Choroid plexus epithelial cell (primary cell): ENCODE measurements around the gene ELMO1.
"Not testable (repeated sequence)": the region's sequence is repeated elsewhere in the genome, so short reads cannot be mapped to it uniquely, and the experiment has no call there.

ENCODE experiments used
- DNase-seq: peaks from one replicate; pipeline ENCODE4 v3.0.0-alpha.2; 2010; ENCODE audit warnings: low read depth
- H3K4me3 ChIP-seq: 2 replicates; pipeline ENCODE4 v1.5.1; 2011; ENCODE audit warnings: low read depth, mild to moderate bottlenecking, control low read depth, low read length, moderate library complexity
- CTCF ChIP-seq: conservative IDR thresholded peaks from 2 replicates; pipeline ENCODE4 v1.5.1; 2011; ENCODE audit warnings: low read depth, mild to moderate bottlenecking, control low read depth, inconsistent platforms, low read length, moderate library complexity

Gene ELMO1

GRCh38 chr7:36984041-36984521 is 464.6 kb downstream of the ELMO1 start:
- no peak for TF ChIP-seq CTCF
- H3K4me3 ChIP-seq: no peak overlapping the region
- DNase-seq: no peak

- no peak overlapping the region for H3K4me3 ChIP-seq
- no peak for DNase-seq
- TF ChIP-seq CTCF: no peak
These were observed 465.9 kb downstream of the ELMO1 start for GRCh38 chr7:36982766-36983165.

DNA sequence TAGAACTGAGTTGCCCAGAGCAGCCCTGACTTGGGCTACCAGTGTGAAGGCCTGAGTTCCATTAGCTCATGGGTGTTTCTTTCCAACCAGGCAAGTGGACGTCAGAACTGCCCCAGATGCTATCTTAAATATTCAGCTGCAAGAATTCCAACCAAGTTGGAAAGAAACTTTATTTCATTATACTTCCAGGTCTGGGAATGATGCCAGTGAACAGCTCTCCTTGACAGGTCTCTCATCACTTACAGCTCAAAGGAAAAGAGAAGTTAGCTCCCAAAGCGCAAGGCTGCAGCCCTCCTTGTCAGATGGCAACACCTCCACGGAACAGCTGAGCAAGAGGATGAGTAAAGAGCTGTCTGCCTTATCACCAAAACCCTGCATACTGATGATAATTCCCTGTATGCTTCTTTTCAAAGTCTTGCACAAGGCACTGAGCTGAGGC is 468.8 kb downstream of the ELMO1 start:
- TF ChIP-seq CTCF: no peak
- DNase-seq: no peak
- H3K4me3 ChIP-seq: no peak overlapping the region

GRCh38 chr7:36978461-36978860 is 470.2 kb downstream of the ELMO1 start:
- TF ChIP-seq CTCF: no peak
- no peak for DNase-seq
- no peak overlapping the region for H3K4me3 ChIP-seq

DNA sequence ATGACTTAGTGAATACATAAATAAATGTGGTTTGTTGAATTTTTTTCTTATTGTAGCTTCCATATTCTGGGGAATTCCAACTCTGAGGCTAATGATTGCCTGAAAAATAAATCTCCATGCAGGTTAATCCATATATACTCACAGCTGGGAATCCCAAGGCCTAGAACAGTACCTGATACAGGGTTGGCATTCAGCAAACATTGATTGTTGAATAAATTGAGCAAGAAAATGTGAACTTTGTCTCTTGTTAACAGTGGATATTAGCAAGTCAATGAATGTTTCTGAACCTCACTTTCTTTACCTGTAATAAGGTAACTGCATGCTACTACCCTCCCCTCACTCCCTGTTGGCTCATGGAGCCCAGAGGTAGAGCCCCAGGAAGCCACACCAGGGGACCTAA is 470.8 kb downstream of the ELMO1 start:
- H3K4me3 ChIP-seq: no peak overlapping the region
- no peak for TF ChIP-seq CTCF

GRCh38 chr7:36973534-36973933 is 475.1 kb downstream of the ELMO1 start:
- H3K4me3 ChIP-seq, DNase-seq: not testable (repeated sequence)

More for the DNA sequence above, 470.8 kb downstream of the ELMO1 start:
- DNase-seq: no peak

GRCh38 chr7:36972140-36972518 is 476.5 kb downstream of the ELMO1 start:
- no peak overlapping the region for H3K4me3 ChIP-seq
- TF ChIP-seq CTCF: no peak
- DNase-seq: no peak
